ENCODE data around the gene LORICRIN. TPM values are rescaled to one million over a fixed set of nuclear protein-coding genes. Genes with fewer than 3 reads are reported as not detected.

Gene LORICRIN
- total RNA-seq, 2 donors from 2014 or later = not detected

DNA sequence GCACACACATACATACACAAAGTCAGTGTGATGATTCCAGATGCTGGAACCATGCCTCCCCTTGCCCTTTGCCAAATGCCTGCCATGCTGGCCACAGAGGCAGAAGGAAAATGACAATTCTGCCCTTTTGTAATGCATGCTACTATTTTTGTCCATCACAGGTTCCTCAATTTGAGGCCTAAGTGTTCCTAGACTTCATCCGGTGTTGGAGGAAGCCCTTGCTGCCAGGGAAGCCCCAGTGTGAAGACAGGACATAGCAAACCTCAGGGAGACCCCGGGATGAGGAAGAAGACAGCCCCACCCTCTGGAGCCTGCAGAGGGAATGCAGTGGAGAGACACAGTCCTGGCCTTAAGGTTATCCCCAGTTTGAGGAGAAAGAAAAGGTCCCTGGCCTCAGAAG is 27.7 kb upstream of the LORICRIN start:
- H3K9me3 ChIP-seq (ENCODE audit: control insufficient read depth, low read length, poor library complexity, severe bottlenecking) = no peaks in the 10 kb centered on the region
- H3K27me3 Mint-ChIP-seq = peaks cover 20% of the 10 kb centered on the region
- H3K4me1 Mint-ChIP-seq = peaks cover 3% of the 10 kb centered on the region
- no peak overlapping the region for H3K27ac Mint-ChIP-seq
- ATAC-seq = no peak
- peaks cover 8% of the 10 kb centered on the region for H3K36me3 Mint-ChIP-seq (ENCODE audit: low read depth)
- no peak for DNase-seq
- no peak overlapping the region for H3K4me3 Mint-ChIP-seq

- Mint-ChIP-seq H3K27me3 (peaks cover 23% of the 10 kb centered on the region), H3K27ac (no peak overlapping the region), H3K4me1 (peaks cover 3% of the 10 kb centered on the region), H3K36me3 (ENCODE audit: low read depth) (peaks cover 8% of the 10 kb centered on the region), H3K4me3 (no peak overlapping the region)
- DNase-seq (no peak), ATAC-seq (no peak)
- H3K9me3 ChIP-seq (ENCODE audit: control insufficient read depth, low read length, poor library complexity, severe bottlenecking) = no peaks in the 10 kb centered on the region
Observed at GRCh38 chr1:153232553-153232952, 26.9 kb upstream of the LORICRIN start.

DNA sequence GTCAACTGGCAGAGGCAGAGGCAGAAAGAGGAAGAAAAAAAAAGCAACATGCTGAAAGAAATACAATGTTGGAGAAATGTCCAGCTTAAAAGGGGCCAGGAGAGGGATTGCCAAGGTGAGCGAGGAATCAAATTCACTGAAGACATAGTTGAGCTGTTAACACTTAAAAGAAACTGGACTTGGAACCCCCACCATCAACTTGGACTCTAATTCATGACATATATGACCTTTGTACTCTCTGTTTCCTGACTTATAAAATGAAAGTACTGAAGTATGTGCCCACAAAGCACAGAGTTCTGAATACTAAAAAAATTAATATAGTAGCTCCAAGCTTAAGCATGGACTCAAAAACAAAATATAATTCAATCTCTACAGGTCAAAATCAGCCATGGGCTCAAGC is 26.0 kb upstream of the LORICRIN start:
- H3K4me1 Mint-ChIP-seq = peaks cover 3% of the 10 kb centered on the region
- DNase-seq (no peak), ATAC-seq (no peak)
- no peak overlapping the region for H3K4me3 Mint-ChIP-seq
- H3K9me3 ChIP-seq (ENCODE audit: control insufficient read depth, low read length, poor library complexity, severe bottlenecking) = no peaks in the 10 kb centered on the region
- H3K27me3 Mint-ChIP-seq = peaks cover 27% of the 10 kb centered on the region
- peaks cover 8% of the 10 kb centered on the region for H3K36me3 Mint-ChIP-seq (ENCODE audit: low read depth)
- H3K27ac Mint-ChIP-seq = no peak overlapping the region

- H3K4me1 Mint-ChIP-seq = no peaks in the 10 kb centered on the region
- no peaks in the 10 kb centered on the region for H3K36me3 Mint-ChIP-seq (ENCODE audit: low read depth)
- ATAC-seq (no peak), DNase-seq (no peak)
- no peaks in the 10 kb centered on the region for H3K9me3 ChIP-seq (ENCODE audit: control insufficient read depth, low read length, poor library complexity, severe bottlenecking)
- no peak overlapping the region for H3K4me3 Mint-ChIP-seq
- no peak overlapping the region for H3K27ac Mint-ChIP-seq
- H3K27me3 Mint-ChIP-seq = peaks cover 40% of the 10 kb centered on the region
Observed at GRCh38 chr1:153238527-153238926, 21.0 kb upstream of the LORICRIN start.

- no peak overlapping the region for H3K4me3 Mint-ChIP-seq
- H3K27ac Mint-ChIP-seq = no peak overlapping the region
- H3K36me3 Mint-ChIP-seq (ENCODE audit: low read depth) = peaks cover 2% of the 10 kb centered on the region
- no peaks in the 10 kb centered on the region for H3K4me1 Mint-ChIP-seq
- H3K9me3 ChIP-seq (ENCODE audit: control insufficient read depth, low read length, poor library complexity, severe bottlenecking) = no peaks in the 10 kb centered on the region
- H3K27me3 Mint-ChIP-seq = peaks cover 27% of the 10 kb centered on the region
- no peak for DNase-seq
- ATAC-seq = no peak
Observed at GRCh38 chr1:153242160-153242559, 17.3 kb upstream of the LORICRIN start.

GRCh38 chr1:153245466-153245865 is 14.0 kb upstream of the LORICRIN start:
- peaks cover 4% of the 10 kb centered on the region for H3K36me3 Mint-ChIP-seq (ENCODE audit: low read depth)
- DNase-seq = no peak

DNA sequence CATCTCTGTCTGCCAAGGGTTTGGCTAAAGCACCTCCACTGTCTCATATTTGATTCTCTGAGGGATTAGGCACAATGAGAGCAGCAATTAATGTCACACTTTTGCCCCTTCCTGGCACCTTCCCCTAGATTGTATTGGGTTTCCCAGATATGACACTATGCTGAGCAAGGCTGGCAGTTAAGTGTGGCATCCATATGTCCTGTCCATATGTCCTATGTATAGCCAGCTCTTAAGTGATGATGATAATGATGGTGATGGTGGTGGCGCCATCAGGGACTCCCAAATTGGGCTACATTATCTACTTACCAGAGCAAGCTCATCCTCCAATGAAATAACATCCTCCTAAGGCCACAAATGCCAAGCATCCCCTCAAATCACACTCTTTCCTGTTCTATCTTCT is 13.5 kb upstream of the LORICRIN start:
- Mint-ChIP-seq H3K36me3 (ENCODE audit: low read depth) (peaks cover 4% of the 10 kb centered on the region), H3K4me1 (no peaks in the 10 kb centered on the region), H3K4me3 (no peak overlapping the region), H3K27me3 (peaks cover 20% of the 10 kb centered on the region), H3K27ac (no peak overlapping the region)
- H3K9me3 ChIP-seq (ENCODE audit: control insufficient read depth, low read length, poor library complexity, severe bottlenecking) = no peaks in the 10 kb centered on the region
- no peak for DNase-seq
- no peak for ATAC-seq

More at GRCh38 chr1:153245466-153245865, 14.0 kb upstream of the LORICRIN start:
- no peak for ATAC-seq
- Mint-ChIP-seq H3K4me3 (no peak overlapping the region), H3K27ac (no peak overlapping the region), H3K27me3 (peaks cover 25% of the 10 kb centered on the region), H3K4me1 (no peaks in the 10 kb centered on the region)
- no peaks in the 10 kb centered on the region for H3K9me3 ChIP-seq (ENCODE audit: control insufficient read depth, low read length, poor library complexity, severe bottlenecking)

GRCh38 chr1:153246825-153247224 is 12.7 kb upstream of the LORICRIN start:
- H3K27ac Mint-ChIP-seq = no peak overlapping the region
- peaks cover 4% of the 10 kb centered on the region for H3K36me3 Mint-ChIP-seq (ENCODE audit: low read depth)
- no peak overlapping the region for H3K4me3 Mint-ChIP-seq
- peaks cover 20% of the 10 kb centered on the region for H3K27me3 Mint-ChIP-seq
- ATAC-seq (no peak), DNase-seq (no peak)
- H3K9me3 ChIP-seq (ENCODE audit: control insufficient read depth, low read length, poor library complexity, severe bottlenecking) = no peaks in the 10 kb centered on the region
- no peaks in the 10 kb centered on the region for H3K4me1 Mint-ChIP-seq

- no peaks in the 10 kb centered on the region for H3K9me3 ChIP-seq (ENCODE audit: control insufficient read depth, low read length, poor library complexity, severe bottlenecking)
- Mint-ChIP-seq H3K36me3 (ENCODE audit: low read depth) (peaks cover 4% of the 10 kb centered on the region), H3K4me3 (no peak overlapping the region), H3K27me3 (peaks cover 27% of the 10 kb centered on the region), H3K27ac (no peak overlapping the region), H3K4me1 (no peaks in the 10 kb centered on the region)
- no peak for ATAC-seq
- no peak for DNase-seq
Observed at GRCh38 chr1:153248176-153248879, 11.2 kb upstream of the LORICRIN start.

DNA sequence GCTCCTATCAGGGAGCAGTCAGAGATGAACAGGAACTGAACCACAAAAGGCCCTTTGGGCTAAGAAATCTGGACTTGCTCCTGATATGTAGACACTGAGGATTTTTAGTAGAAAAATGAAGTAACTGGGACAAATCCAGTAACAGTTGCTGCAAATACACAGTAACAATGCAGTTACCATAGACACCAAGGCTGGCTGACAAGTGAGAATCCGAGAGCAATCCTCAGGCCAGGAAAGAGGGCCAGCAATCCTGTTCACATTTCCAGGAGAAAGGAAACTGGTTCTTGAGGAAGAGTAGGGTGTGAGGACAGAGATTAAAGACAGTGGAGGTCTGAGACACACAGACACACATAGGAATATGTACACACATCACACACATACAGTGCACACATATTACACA is 9.3 kb upstream of the LORICRIN start:
- Mint-ChIP-seq H3K4me3 (no peak overlapping the region), H3K27me3 (peaks cover 27% of the 10 kb centered on the region), H3K36me3 (ENCODE audit: low read depth) (peaks cover 2% of the 10 kb centered on the region), H3K27ac (no peak overlapping the region), H3K4me1 (peaks cover 6% of the 10 kb centered on the region)
- ATAC-seq (no peak), DNase-seq (no peak)
- H3K9me3 ChIP-seq (ENCODE audit: control insufficient read depth, low read length, poor library complexity, severe bottlenecking) = no peaks in the 10 kb centered on the region

DNA sequence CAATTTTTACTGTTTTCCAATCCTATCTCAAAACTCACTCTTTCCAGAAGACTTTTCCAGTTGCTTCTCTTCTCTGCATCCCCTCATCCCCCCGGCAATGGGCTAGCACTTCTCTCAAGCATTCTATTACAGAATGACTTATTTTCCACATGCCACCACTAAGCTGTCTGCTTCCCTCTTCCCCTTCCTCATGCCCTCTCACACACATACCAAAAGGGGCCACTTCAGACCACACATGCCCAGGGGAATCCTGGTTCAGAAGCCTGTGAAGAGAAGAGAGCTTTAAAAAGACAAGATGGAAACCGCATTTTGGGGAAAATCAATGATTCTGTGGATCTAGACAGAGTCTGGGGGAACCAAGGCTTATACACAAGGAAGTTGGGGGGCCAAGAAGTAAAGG is 8.4 kb upstream of the LORICRIN start:
- Mint-ChIP-seq H3K4me1 (peaks cover 6% of the 10 kb centered on the region), H3K27ac (no peak overlapping the region), H3K4me3 (no peak overlapping the region), H3K36me3 (ENCODE audit: low read depth) (peaks cover 2% of the 10 kb centered on the region), H3K27me3 (peaks cover 27% of the 10 kb centered on the region)
- no peaks in the 10 kb centered on the region for H3K9me3 ChIP-seq (ENCODE audit: control insufficient read depth, low read length, poor library complexity, severe bottlenecking)
- DNase-seq = no peak
- no peak for ATAC-seq

- H3K4me3 Mint-ChIP-seq = no peak overlapping the region
- H3K27ac Mint-ChIP-seq = no peak overlapping the region
- peaks cover 27% of the 10 kb centered on the region for H3K27me3 Mint-ChIP-seq
- ATAC-seq (no peak), DNase-seq (no peak)
- H3K4me1 Mint-ChIP-seq = peaks cover 6% of the 10 kb centered on the region
- no peaks in the 10 kb centered on the region for H3K9me3 ChIP-seq (ENCODE audit: control insufficient read depth, low read length, poor library complexity, severe bottlenecking)
- peaks cover 2% of the 10 kb centered on the region for H3K36me3 Mint-ChIP-seq (ENCODE audit: low read depth)
Observed at GRCh38 chr1:153251562-153251961, 7.9 kb upstream of the LORICRIN start.

GRCh38 chr1:153251988-153252387 is 7.5 kb upstream of the LORICRIN start:
- peaks cover 6% of the 10 kb centered on the region for H3K4me1 Mint-ChIP-seq
- H3K27ac Mint-ChIP-seq = no peak overlapping the region
- peaks cover 27% of the 10 kb centered on the region for H3K27me3 Mint-ChIP-seq
- H3K4me3 Mint-ChIP-seq = no peak overlapping the region
- DNase-seq = no peak
- H3K9me3 ChIP-seq (ENCODE audit: control insufficient read depth, low read length, poor library complexity, severe bottlenecking) = no peaks in the 10 kb centered on the region
- no peak for ATAC-seq
- peaks cover 2% of the 10 kb centered on the region for H3K36me3 Mint-ChIP-seq (ENCODE audit: low read depth)

GRCh38 chr1:153253076-153253475 is 6.4 kb upstream of the LORICRIN start:
- DNase-seq (no peak), ATAC-seq (no peak)
- peaks cover 2% of the 10 kb centered on the region for H3K36me3 Mint-ChIP-seq (ENCODE audit: low read depth)
- H3K27ac Mint-ChIP-seq = no peak overlapping the region
- no peak overlapping the region for H3K4me3 Mint-ChIP-seq
- peaks cover 19% of the 10 kb centered on the region for H3K27me3 Mint-ChIP-seq
- peaks cover 8% of the 10 kb centered on the region for H3K4me1 Mint-ChIP-seq
- H3K9me3 ChIP-seq (ENCODE audit: control insufficient read depth, low read length, poor library complexity, severe bottlenecking) = no peaks in the 10 kb centered on the region
